Measurements from ENCODE around the gene LPAR2. TPM values are rescaled to one million over a fixed set of nuclear protein-coding genes. Genes with fewer than 3 reads are reported as not detected.

Gene LPAR2
- polyA plus RNA-seq, 3 donors: 1.9 to 108 (median 2.2) TPM

- Histone ChIP-seq H3K9ac (ENCODE audit: insufficient read depth, low read length, poor library complexity, severe bottlenecking) (no peak overlapping the region), H3K79me2 (ENCODE audit: insufficient read depth, low read length) (no peaks in the 10 kb centered on the region), H2AFZ (ENCODE audit: insufficient read depth, low read depth, low read length, poor library complexity, severe bottlenecking) (no peak overlapping the region), H3K4me2 (replicated peaks; ENCODE audit: extremely low read depth, low read length, poor library complexity, severe bottlenecking) (no peak overlapping the region), H3K27ac (ENCODE audit: low read depth in 1 of 2, low read length in 2 of 2) (no peak overlapping the region), H3K4me1 (ENCODE audit: control insufficient read depth in 1 of 2, insufficient read depth in 2 of 2, low read length in 2 of 2) (peaks cover 0 to 4% of the 10 kb centered on the region in 2 donors), H3K27me3 (ENCODE audit: control insufficient read depth in 2 of 2, insufficient read depth in 2 of 2, low read length in 2 of 2) (no peaks in the 10 kb centered on the region), H4K20me1 (ENCODE audit: insufficient read depth, low read length) (no peaks in the 10 kb centered on the region), H3K36me3 (replicated peaks in 1 of 2; ENCODE audit: control insufficient read depth in 1 of 2, insufficient read depth in 2 of 2, low read length in 2 of 2) (no peaks in the 10 kb centered on the region), H3K4me3 (replicated peaks in 1 of 3; ENCODE audit: low read depth in 2 of 3, low read length in 3 of 3) (no peak overlapping the region), H3K9me3 (replicated peaks in 1 of 2; ENCODE audit: control insufficient read depth in 1 of 2, insufficient read depth in 1 of 2, low read length in 2 of 2) (no peaks in the 10 kb centered on the region)
- no peak for TF ChIP-seq CTCF (IDR thresholded peaks at IDR 0.05)
- intact Hi-C loops (cut with micrococcal nuclease): no loop called here
- Mint-ChIP-seq H3K4me1 (peaks cover 4% of the 10 kb centered on the region), H3K4me3 (no peak overlapping the region), H3K9me3 (peaks cover 0 to 3% (median 0%) of the 10 kb centered on the region in 7 donors), H3K36me3 (no peaks in the 10 kb centered on the region), H3K27me3 (ENCODE audit: low read depth in 3 of 3) (peaks cover under 1 to 2% (median under 1%) of the 10 kb centered on the region in 3 donors), H3K27ac (peak overlapping the region in 1 of 7 donors; percentile 12)
- WGBS (ENCODE audit: insufficient coverage): 95% methylated on average over 5 of the region's 6 CpGs
- DNase-seq: no peak
Observed at GRCh38 chr19:19578252-19578651, 49.8 kb downstream of the LPAR2 start.

GRCh38 chr19:19575411-19575810, 52.6 kb downstream of the LPAR2 start:
- Mint-ChIP-seq H3K27ac (peak overlapping the region in 1 of 7 donors; percentile 12), H3K4me3 (no peak overlapping the region), H3K4me1 (no peaks in the 10 kb centered on the region), H3K9me3 (peaks cover 0 to 3% (median 0%) of the 10 kb centered on the region in 7 donors), H3K27me3 (ENCODE audit: low read depth in 3 of 3) (peaks cover 2 to 4% (median 2%) of the 10 kb centered on the region in 3 donors), H3K36me3 (no peaks in the 10 kb centered on the region)
- no peak for TF ChIP-seq CTCF (IDR thresholded peaks at IDR 0.05)
- H3K9me3 ChIP-seq (replicated peaks in 1 of 2; ENCODE audit: control insufficient read depth in 1 of 2, insufficient read depth in 1 of 2, low read length in 2 of 2): no peaks in the 10 kb centered on the region
- H4K20me1 ChIP-seq (ENCODE audit: insufficient read depth, low read length): no peaks in the 10 kb centered on the region
- no peak overlapping the region for H3K4me2 ChIP-seq (replicated peaks; ENCODE audit: extremely low read depth, low read length, poor library complexity, severe bottlenecking)
- H3K27ac ChIP-seq (ENCODE audit: low read depth in 1 of 2, low read length in 2 of 2): no peak overlapping the region
- no peaks in the 10 kb centered on the region for H3K79me2 ChIP-seq (ENCODE audit: insufficient read depth, low read length)
- H3K27me3 ChIP-seq (ENCODE audit: control insufficient read depth in 2 of 2, insufficient read depth in 2 of 2, low read length in 2 of 2): no peaks in the 10 kb centered on the region
- no peaks in the 10 kb centered on the region for H3K36me3 ChIP-seq (replicated peaks in 1 of 2; ENCODE audit: control insufficient read depth in 1 of 2, insufficient read depth in 2 of 2, low read length in 2 of 2)
- no peak overlapping the region for H2AFZ ChIP-seq (ENCODE audit: insufficient read depth, low read depth, low read length, poor library complexity, severe bottlenecking)
- no peak overlapping the region for H3K4me3 ChIP-seq (replicated peaks in 1 of 3; ENCODE audit: low read depth in 2 of 3, low read length in 3 of 3)
- no peak for DNase-seq
- 96% methylated on average over 6 of the region's 6 CpGs for WGBS (ENCODE audit: insufficient coverage)
- intact Hi-C loops (cut with micrococcal nuclease): no loop called here
- H3K9ac ChIP-seq (ENCODE audit: insufficient read depth, low read length, poor library complexity, severe bottlenecking): no peak overlapping the region
- no peaks in the 10 kb centered on the region for H3K4me1 ChIP-seq (ENCODE audit: control insufficient read depth in 1 of 2, insufficient read depth in 2 of 2, low read length in 2 of 2)

Other genes starting within 250 kb of the LPAR2 start
- gene GATAD2A, start 222.5 kb downstream of the LPAR2 start, polyA plus RNA-seq: 10 to 100 TPM in 1 of 3 donors, 1 to 10 TPM in 2; 8.0 to 35.9 (median 8.7) TPM
- gene TSSK6, start 112.7 kb downstream of the LPAR2 start, polyA plus RNA-seq: under 1 TPM in 2 of 3 donors, not detected in 1; 0.27 to 0.80 TPM
- gene NDUFA13, start 112.0 kb downstream of the LPAR2 start, polyA plus RNA-seq: 100 to 1,000 TPM in 2 of 3 donors, 10 to 100 TPM in 1; 86.7 to 433 (median 361) TPM
- gene YJEFN3, start 99.3 kb downstream of the LPAR2 start, polyA plus RNA-seq: 1 to 10 TPM in 1 of 3 donors, not detected in 2; 2.3 TPM
- gene CILP2, start 90.0 kb downstream of the LPAR2 start, polyA plus RNA-seq: under 1 TPM in 1 of 3 donors, not detected in 2; 0.04 TPM
- 1 to 10 TPM in 1 of 3 donors, not detected in 2; 2.4 TPM for gene PBX4, start 9.5 kb downstream of the LPAR2 start, polyA plus RNA-seq
- 10 to 100 TPM; 41.4 to 91.4 (median 75.1) TPM for gene GMIP, start 15.4 kb upstream of the LPAR2 start, polyA plus RNA-seq
- gene ATP13A1, start 35.5 kb upstream of the LPAR2 start, polyA plus RNA-seq: 100 to 1,000 TPM in 1 of 3 donors, 10 to 100 TPM in 2; 16.9 to 106 (median 21.9) TPM
- 1 to 10 TPM; 4.5 to 8.4 (median 5.5) TPM for gene ZNF101, start 40.6 kb upstream of the LPAR2 start, polyA plus RNA-seq
- gene ZNF14, start 104.9 kb upstream of the LPAR2 start, polyA plus RNA-seq: 1 to 10 TPM in 2 of 3 donors, under 1 TPM in 1; 0.88 to 2.1 (median 1.2) TPM
- gene ZNF506, start 193.5 kb upstream of the LPAR2 start, polyA plus RNA-seq: 1 to 10 TPM; 4.1 to 8.3 (median 6.1) TPM
- 1 to 10 TPM in 2 of 3 donors, under 1 TPM in 1; 0.45 to 1.5 (median 1.1) TPM for gene ZNF253, start 237.7 kb upstream of the LPAR2 start, polyA plus RNA-seq